ENCODE results near the gene SYK. TPM values are rescaled to one million over a fixed set of nuclear protein-coding genes. Genes with fewer than 3 reads are reported as not detected.

The SYK gene
- total and polyA plus RNA-seq, 8 donors: 2.2 to 34.4 (median 18.9) TPM

DNA sequence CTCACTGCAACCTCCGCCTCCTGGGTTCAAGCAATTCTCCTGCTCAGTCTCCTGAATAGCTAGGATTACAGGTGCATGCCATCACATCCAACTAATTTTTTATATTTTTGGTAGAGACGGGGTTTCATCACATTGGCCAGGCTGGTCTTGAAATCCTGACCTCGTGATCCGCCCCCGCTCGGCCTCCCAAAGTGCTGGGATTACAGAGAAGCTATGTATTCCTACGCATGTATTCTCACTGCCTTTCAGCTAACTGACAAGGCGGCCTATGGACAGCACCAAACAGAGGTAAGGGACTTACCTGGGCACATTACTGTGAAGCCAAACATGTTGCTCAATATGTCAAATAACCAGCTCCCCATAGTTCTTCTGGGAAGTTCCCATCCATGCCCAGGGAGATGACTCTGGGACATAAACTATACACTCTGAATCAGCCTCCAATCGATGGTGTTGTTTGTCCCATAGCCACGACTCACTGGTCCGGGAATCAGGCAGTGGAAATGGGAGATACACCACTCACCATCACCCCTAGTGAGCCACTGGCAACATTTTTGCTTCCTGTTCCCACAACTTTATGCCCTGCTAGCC, 114.6 kb downstream of the SYK start:
- no peak overlapping the region for H3K4me3 ChIP-seq
- H3K27me3 ChIP-seq: peaks cover 0 to 15% (median 0%) of the 10 kb centered on the region in 3 donors
- H3K9me3 ChIP-seq: no peaks in the 10 kb centered on the region
- no peak for DNase-seq
- no peaks in the 10 kb centered on the region for H3K36me3 ChIP-seq
- no peak overlapping the region for H3K27ac ChIP-seq
- intact Hi-C loops (cut with DNase I; ENCODE audit: low total_unique reads): loop anchor here (10.0 kb wide), 2 partner anchors 519 to 1059 kb away; no protein-coding TSS in a partner anchor
- 81 to 93% (median 88%) methylated on average over 11 of the region's 11 CpGs for WGBS, 5 donors
- no peak for TF ChIP-seq POLR2AphosphoS5 (IDR thresholded peaks at IDR 0.05)
- TF ChIP-seq POLR2A (IDR thresholded peaks at IDR 0.05): no peak
- TF ChIP-seq EP300 (IDR thresholded peaks at IDR 0.05): no peak
- no peak for TF ChIP-seq CTCF (IDR thresholded peaks at IDR 0.05)
- peaks cover 0 to 14% (median 8%) of the 10 kb centered on the region in 4 donors for H3K4me1 ChIP-seq

DNA sequence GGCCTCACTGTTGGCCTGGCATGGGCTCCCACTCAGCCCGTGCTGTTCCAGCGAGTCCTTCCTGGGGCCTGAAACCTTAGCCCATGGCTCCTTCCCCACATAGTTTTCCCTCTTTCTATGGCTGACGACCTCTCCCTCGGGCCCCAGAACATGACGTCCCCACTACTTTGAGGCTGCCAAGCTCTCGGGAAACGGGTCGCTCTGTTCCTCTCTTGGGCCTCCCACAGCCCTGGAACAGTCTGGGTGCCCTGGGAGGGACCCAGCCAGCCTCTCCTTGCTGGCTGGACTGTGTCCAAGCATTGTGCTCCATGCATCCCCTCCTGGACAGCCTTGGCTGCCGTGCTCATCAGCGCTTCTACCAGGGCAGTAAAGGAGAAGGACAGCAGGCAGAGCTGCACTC, 118.3 kb downstream of the SYK start:
- TF ChIP-seq POLR2A (IDR thresholded peaks at IDR 0.05): no peak
- no peak for TF ChIP-seq CTCF (IDR thresholded peaks at IDR 0.05)
- no peak for TF ChIP-seq EP300 (IDR thresholded peaks at IDR 0.05)
- TF ChIP-seq POLR2AphosphoS5 (IDR thresholded peaks at IDR 0.05): no peak
- no peaks in the 10 kb centered on the region for H3K36me3 ChIP-seq
- 80 to 90% (median 85%) methylated on average over 10 of the region's 10 CpGs for WGBS, 5 donors
- H3K9me3 ChIP-seq: no peaks in the 10 kb centered on the region
- H3K4me1 ChIP-seq: peaks cover 0 to 15% (median 9%) of the 10 kb centered on the region in 4 donors
- no peak for DNase-seq
- peak overlapping the region in 1 of 5 donors; percentile 18 for H3K27ac ChIP-seq
- H3K27me3 ChIP-seq: peaks cover 0 to 5% (median 0%) of the 10 kb centered on the region in 3 donors
- H3K4me3 ChIP-seq: no peak overlapping the region
- intact Hi-C loops (cut with DNase I; ENCODE audit: low total_unique reads): loop anchor here (10.0 kb wide), 3 partner anchors 115 to 1055 kb away; no protein-coding TSS in a partner anchor

DNA sequence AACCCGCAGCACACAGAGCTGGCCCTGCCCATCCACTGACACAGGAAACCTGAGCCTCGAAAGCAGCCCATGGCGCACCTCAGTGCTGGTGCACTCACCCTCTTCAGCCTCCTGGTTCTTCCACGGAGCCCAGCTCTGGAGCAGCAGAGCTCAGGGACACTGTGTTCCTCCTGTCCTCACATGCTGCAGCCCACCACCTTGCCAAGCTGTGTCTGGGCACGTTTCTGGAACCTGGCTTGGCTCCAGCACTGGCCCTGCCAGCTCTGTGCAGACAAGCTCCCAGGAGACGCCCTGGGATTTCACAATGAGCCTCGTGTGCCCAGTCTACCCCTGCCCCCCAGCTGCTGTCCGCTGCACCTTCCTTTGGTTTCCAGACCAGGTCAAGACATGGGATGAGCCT, 119.5 kb downstream of the SYK start:
- H3K27me3 ChIP-seq: peaks cover 0 to 5% (median 0%) of the 10 kb centered on the region in 3 donors

DNA sequence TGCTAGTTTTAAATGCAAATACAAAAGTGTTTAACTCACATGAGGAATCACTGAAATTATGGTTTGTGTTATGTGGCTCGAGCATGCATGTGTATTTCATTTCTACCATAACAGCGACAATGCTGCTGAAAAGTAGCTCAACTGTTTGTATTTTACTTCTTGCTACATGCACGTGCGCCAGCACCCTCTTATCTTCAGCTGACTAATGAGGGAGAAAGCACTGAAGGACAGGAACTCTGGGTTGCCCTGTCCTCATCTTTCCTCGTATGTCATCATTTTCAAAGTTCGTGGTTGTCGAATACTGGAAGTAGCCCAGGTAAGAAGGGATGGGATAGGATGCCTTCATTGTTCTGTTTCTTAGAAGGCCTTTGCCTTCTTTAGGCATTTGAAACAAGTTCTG, 120.3 kb downstream of the SYK start:
- no peak for DNase-seq
- Histone ChIP-seq H3K27me3 (peaks cover 0 to 5% (median 0%) of the 10 kb centered on the region in 3 donors), H3K9me3 (no peaks in the 10 kb centered on the region), H3K4me1 (peaks cover 0 to 15% (median 8%) of the 10 kb centered on the region in 4 donors), H3K36me3 (no peaks in the 10 kb centered on the region), H3K27ac (no peak overlapping the region), H3K4me3 (no peak overlapping the region)
- intact Hi-C loops (cut with DNase I; ENCODE audit: low total_unique reads): loop anchor here (10.0 kb wide), 1 partner anchor 113 kb away; no protein-coding TSS in a partner anchor
- no peak for TF ChIP-seq EP300 (IDR thresholded peaks at IDR 0.05)
- TF ChIP-seq POLR2A (IDR thresholded peaks at IDR 0.05): no peak
- no peak for TF ChIP-seq POLR2AphosphoS5 (IDR thresholded peaks at IDR 0.05)
- TF ChIP-seq CTCF (IDR thresholded peaks at IDR 0.05): no peak
- 81 to 87% (median 85%) methylated on average over 7 of the region's 7 CpGs for WGBS, 5 donors

More for the DNA sequence above, 119.5 kb downstream of the SYK start:
- 38 to 52% (median 42%) methylated on average over 6 to 8 of the region's 8 CpGs for WGBS, 5 donors
- H3K36me3 ChIP-seq: no peaks in the 10 kb centered on the region
- H3K4me1 ChIP-seq: peaks cover 0 to 15% (median 8%) of the 10 kb centered on the region in 4 donors
- TF ChIP-seq POLR2A (IDR thresholded peaks at IDR 0.05) (no peak), EP300 (IDR thresholded peaks at IDR 0.05) (peak; percentile 92), CTCF (IDR thresholded peaks at IDR 0.05) (no peak), POLR2AphosphoS5 (IDR thresholded peaks at IDR 0.05) (peak; percentile 16 to 92 (median 67))
- intact Hi-C loops (cut with DNase I; ENCODE audit: low total_unique reads): loop anchor here (10.0 kb wide), 1 partner anchor 114 kb away; no protein-coding TSS in a partner anchor
- peak; percentile 68 to 76 for DNase-seq
- peak overlapping the region in 1 of 5 donors; percentile 34 for H3K27ac ChIP-seq
- no peaks in the 10 kb centered on the region for H3K9me3 ChIP-seq
- no peak overlapping the region for H3K4me3 ChIP-seq

Data from stomach (tissue), 9 donors.